K562 (cell line): ENCODE results near the gene SLC40A1. TPM values are rescaled to one million over a fixed set of nuclear protein-coding genes. Genes with fewer than 3 reads are reported as not detected.

ENCODE experiments used
- ATAC-seq: fragments of 200-7000 bp; cut with Tn5 transposase; 3 replicates; pipeline ENCODE4 v1.9.1; 2020; ENCODE audit warnings: moderate library complexity
- BruUV-seq: library from RNA; stranded (reverse); fragments of 400-500 nt; replicated peaks from 2 replicates; lab custom pipeline; 2021; lab: Mats Ljungman, UMichigan
- CTCF ChIA-PET: fragments of 300-600 bp; formaldehyde crosslinking; extraction: SDS; loops from one replicate; lab custom pipeline; 2021; ENCODE audit warnings: low intra/inter-chr PET ratio; lab: Yijun Ruan, JAX
- POLR2A ChIA-PET: fragments of 300-600, 350-650 bp; sonication (Branson Sonifier 250); formaldehyde crosslinking; extraction: SDS; loops from one replicate; lab custom pipeline; 2021; ENCODE audit warnings: antibody characterized with exemption, inconsistent platforms; lab: Yijun Ruan, JAX
- DNase-seq, 4 experiments: peaks; one replicate each; pipeline versions ENCODE4 v3.0.0 to v3.0.0-alpha.2; 2011 to 2018; ENCODE audit warnings: low spot score in 3 of 4, mixed read lengths in 3 of 4; ENCODE audit errors: extremely low read depth in 1 of 4
- FAIRE-seq: peaks from 2 replicates; lab custom pipeline; 2011; peaks lifted over from hg19 to GRCh38; lab: Jason Lieb, UNC
- H2AFZ ChIP-seq: 2 replicates; pipeline ENCODE4 v1.6.0; 2011; ENCODE audit warnings: low read depth, low read length, control low read depth, inconsistent platforms
- H3K27ac ChIP-seq: fragments of 200-600 bp; 3 replicates; pipeline ENCODE4 v1.8.0; 2011; ENCODE audit warnings: low read depth, mild to moderate bottlenecking, control low read depth, inconsistent platforms, low read length, moderate library complexity, mixed read lengths; ENCODE audit errors: extremely low read depth
- H3K27me3 ChIP-seq, 2 experiments: fragments of 300-600 bp in 1 of 2; 2 replicates in 1 of 2; 3 replicates in 1 of 2; pipeline versions ENCODE4 v1.6.0 to v1.8.0; 2011; ENCODE audit warnings: inconsistent platforms in 2 of 2, low read length in 2 of 2, mild to moderate bottlenecking in 1 of 2, mixed read lengths in 1 of 2, moderate library complexity in 1 of 2; ENCODE audit not compliant: control insufficient read depth in 2 of 2, insufficient read depth in 2 of 2
- H3K36me3 ChIP-seq: fragments of 300-600 bp; 3 replicates; pipeline ENCODE4 v1.8.0; 2011; ENCODE audit warnings: mild to moderate bottlenecking, low read length, inconsistent platforms; ENCODE audit not compliant: control insufficient read depth, insufficient read depth
- H3K4me1 ChIP-seq, 2 experiments: fragments of 200-600 bp in 1 of 2; replicated peaks in 1 of 2; 2 replicates in 1 of 2; 3 replicates in 1 of 2; pipeline versions ENCODE4 v1.5.1 to v1.8.0; 2011; ENCODE audit warnings: inconsistent platforms in 2 of 2, low read length in 2 of 2, mild to moderate bottlenecking in 1 of 2, mixed read lengths in 1 of 2, moderate library complexity in 1 of 2; ENCODE audit not compliant: control insufficient read depth in 2 of 2, insufficient read depth in 2 of 2
- H3K4me2 ChIP-seq: 2 replicates; pipeline ENCODE4 v1.6.1; 2011; ENCODE audit warnings: low read length, control low read depth, inconsistent platforms, mixed read lengths; ENCODE audit not compliant: insufficient read depth
- H3K4me3 ChIP-seq: fragments of 200-600 bp; sonication (generic), shearing (Covaris generic); 2 replicates; pipeline ENCODE4 v1.5.1; 2016; ENCODE audit warnings: control low read depth, inconsistent platforms
- H3K79me2 ChIP-seq: fragments of 200-600 bp; 3 replicates; pipeline ENCODE4 v1.8.0; 2011; ENCODE audit warnings: low read length, inconsistent platforms; ENCODE audit not compliant: control insufficient read depth, insufficient read depth
- H3K9ac ChIP-seq, 2 experiments: 2 replicates each; pipeline versions ENCODE4 v1.6.0 to v1.6.1; 2011; ENCODE audit warnings: low read depth in 2 of 2, low read length in 2 of 2, control low read depth in 1 of 2, inconsistent platforms in 1 of 2, mild to moderate bottlenecking in 1 of 2, mixed read lengths in 1 of 2; ENCODE audit not compliant: insufficient read depth in 1 of 2
- H3K9me1 ChIP-seq: one replicate; pipeline ENCODE4 v1.6.0; 2011; ENCODE audit warnings: inconsistent platforms, mild to moderate bottlenecking, low read length, moderate library complexity; ENCODE audit not compliant: control insufficient read depth, insufficient read depth
- H3K9me3 ChIP-seq: replicated peaks from 2 replicates; pipeline ENCODE4 v1.5.1; 2011; ENCODE audit warnings: low read depth, low read length, inconsistent platforms; ENCODE audit not compliant: control insufficient read depth, insufficient read depth
- H4K20me1 ChIP-seq: replicated peaks from 2 replicates; pipeline ENCODE4 v1.6.1; 2011; ENCODE audit warnings: low read length, inconsistent platforms, mixed read lengths; ENCODE audit not compliant: control insufficient read depth, insufficient read depth
- GTF2A2 ChIP-seq: IDR thresholded peaks from 2 replicates; pipeline ENCODE4 v1.6.1; 2016; ENCODE audit warnings: mild to moderate bottlenecking, missing genetic modification characterization, missing compliant biosample characterization
- HDAC8 ChIP-seq: fragments of 450-650 bp; IDR thresholded peaks from 2 replicates; pipeline ENCODE4 v1.6.1; 2016; ENCODE audit warnings: mild to moderate bottlenecking, missing genetic modification characterization, moderate library complexity, missing compliant biosample characterization
- NUFIP1 ChIP-seq: fragments of 450-650 bp; IDR thresholded peaks from 2 replicates; pipeline ENCODE4 v1.6.1; 2018; ENCODE audit not compliant: partially characterized antibody
- PHTF2 ChIP-seq: fragments of 250-450 bp; sonication (Bioruptor Pico); IDR thresholded peaks from 2 replicates; pipeline ENCODE4 v1.5.0; 2021; ENCODE audit warnings: mild to moderate bottlenecking
- TAF9B ChIP-seq: fragments of 450-650 bp; IDR thresholded peaks from 2 replicates; pipeline ENCODE4 v1.6.1; 2018; ENCODE audit warnings: mild to moderate bottlenecking; ENCODE audit not compliant: partially characterized antibody
- ZBTB1 ChIP-seq: sonication (generic); formaldehyde crosslinking; IDR thresholded peaks from 2 replicates; pipeline ENCODE4 v1.8.1; 2023; ENCODE audit warnings: missing genetic modification reagents, low read depth, mild to moderate bottlenecking, borderline replicate concordance
- ZNF184 ChIP-seq: sonication (generic); formaldehyde crosslinking; IDR thresholded peaks from 2 replicates; pipeline ENCODE4 v1.5.0; 2020; ENCODE audit warnings: missing genetic modification reagents
- ZNF561 ChIP-seq: fragments of 450-650 bp; formaldehyde crosslinking; conservative IDR thresholded peaks from 2 replicates; pipeline ENCODE4 v1.4.0; 2020; ENCODE audit warnings: mild to moderate bottlenecking, moderate library complexity
- ZNF57 ChIP-seq: fragments of 450-650 bp; formaldehyde crosslinking; IDR thresholded peaks from 2 replicates; pipeline ENCODE4 v1.4.0; 2020; ENCODE audit warnings: mild to moderate bottlenecking, moderate library complexity
- WGBS: fragments of 100-300 bp; shearing (Covaris generic); methylation state at CpG from one replicate; pipeline ENCODE4 v1.1.6; 2016; ENCODE audit warnings: low coverage, mixed read lengths; ENCODE audit not compliant: insufficient coverage; ENCODE audit errors: missing lambda C conversion rate; 5-methylcytosine and 5-hydroxymethylcytosine counted together
- in situ Hi-C: fragments of 300-500 bp; cut with MboI; formaldehyde crosslinking; loops from 4 replicates; pipeline ENCODE4 v1.15.0; 2018; ENCODE audit warnings: inconsistent platforms, mixed read lengths
- intact Hi-C: fragments of 100-400 bp; cut with micrococcal nuclease; formaldehyde crosslinking; loops from 2 replicates; pipeline ENCODE4 v1.14.2; 2022
- polyA plus RNA-seq, 8 experiments: library from polyadenylated mRNA; depleted of rRNA in 4 of 8; stranded (reverse) in 5 of 8; unstranded in 3 of 8; fragments of >200 nt; fragmentation: Nextera tagmentation in 2 of 8; fragmentation: Illumina TruSeq in 1 of 8; extraction: Ambion mirVana in 2 of 8; extraction: Trizol in 1 of 8; gene quantifications; 2 replicates each; pipeline versions ENCODE4 v1.2.1 to v1.2.3, GENCODE V29; 2011 to 2014; ENCODE audit warnings: inconsistent platforms in 1 of 8, missing spikeins in 1 of 8
- total RNA-seq, 7 experiments: library from RNA; depleted of rRNA in 6 of 7; stranded (reverse); fragments of >200 nt in 6 of 7; fragmentation: Illumina TruSeq in 2 of 7; extraction: Trizol in 2 of 7; gene quantifications; 2 replicates each; pipeline versions ENCODE4 v1.2.1 to v1.2.3, GENCODE V29; 2011 to 2021; ENCODE audit warnings: low replicate concordance in 1 of 7
- TF ChIP-seq, protein P1 (sequence below): fragments of 450-650 bp; IDR thresholded peaks from 2 replicates; pipeline ENCODE4 v1.6.1; 2018; ENCODE audit not compliant: partially characterized antibody
- TF ChIP-seq, protein P2 (sequence below): fragments of 250-450 bp; sonication (Bioruptor Pico); IDR thresholded peaks from 2 replicates; pipeline ENCODE4 v1.5.0; 2021; ENCODE audit warnings: mild to moderate bottlenecking, borderline replicate concordance
- TF ChIP-seq, protein P3 (sequence below): IDR thresholded peaks from 2 replicates; pipeline ENCODE4 v1.6.1; 2012; ENCODE audit warnings: low read depth, low read length, improper control_type of control experiment, borderline replicate concordance

The SLC40A1 gene
- total and polyA plus RNA-seq, 9 of the 15 experiments (the other 6 are each of a cell fraction or from before 2014, with no cell fraction given), result 42.2 to 95.9 (median 54.9) TPM

DNA sequence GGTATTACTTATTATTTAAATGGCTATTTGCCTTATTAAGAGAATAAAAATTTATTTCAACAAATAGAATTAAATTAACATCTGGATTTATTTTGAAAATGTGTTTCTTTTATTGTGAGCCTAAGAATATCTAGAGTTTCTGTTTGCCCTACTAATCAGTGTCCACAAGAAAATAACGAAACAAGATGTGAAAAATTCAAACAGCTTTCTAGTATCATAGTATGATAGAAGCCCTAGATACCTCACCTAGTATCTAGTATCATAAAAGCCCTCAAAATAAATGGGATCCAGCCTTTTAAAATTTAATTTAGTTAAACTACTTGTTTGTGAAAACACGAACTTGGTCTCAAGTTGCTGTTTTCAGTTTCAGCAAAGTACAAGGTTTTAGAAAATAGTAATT, 13.7 kb upstream of the SLC40A1 start:
- Histone ChIP-seq H3K4me3 (no peak overlapping the region), H4K20me1 (no peaks in the 10 kb centered on the region), H3K4me1 (no peaks in the 10 kb centered on the region), H3K9me1 (no peaks in the 10 kb centered on the region), H3K27me3 (no peaks in the 10 kb centered on the region), H3K9me3 (no peaks in the 10 kb centered on the region), H3K36me3 (no peaks in the 10 kb centered on the region), H3K9ac (no peak overlapping the region), H2AFZ (0 out of 2 replicates have a peak overlapping the region, but pooled peaks have one; percentile 25), H3K27ac (no peak overlapping the region), H3K79me2 (no peaks in the 10 kb centered on the region), H3K4me2 (no peak overlapping the region)
- BruUV-seq, result no TSS peak
- TF ChIP-seq ZNF184 (no peak), ZBTB1 (CRISPR knock-in tag) (no peak), HDAC8 (tag) (no peak), GTF2A2 (tag) (no peak), TAF9B (no peak), PHTF2 (no peak), NUFIP1 (no peak), ZNF57 (CRISPR knock-in tag) (no peak), ZNF561 (CRISPR knock-in tag) (no peak)
- TF ChIP-seq, protein P1, sequence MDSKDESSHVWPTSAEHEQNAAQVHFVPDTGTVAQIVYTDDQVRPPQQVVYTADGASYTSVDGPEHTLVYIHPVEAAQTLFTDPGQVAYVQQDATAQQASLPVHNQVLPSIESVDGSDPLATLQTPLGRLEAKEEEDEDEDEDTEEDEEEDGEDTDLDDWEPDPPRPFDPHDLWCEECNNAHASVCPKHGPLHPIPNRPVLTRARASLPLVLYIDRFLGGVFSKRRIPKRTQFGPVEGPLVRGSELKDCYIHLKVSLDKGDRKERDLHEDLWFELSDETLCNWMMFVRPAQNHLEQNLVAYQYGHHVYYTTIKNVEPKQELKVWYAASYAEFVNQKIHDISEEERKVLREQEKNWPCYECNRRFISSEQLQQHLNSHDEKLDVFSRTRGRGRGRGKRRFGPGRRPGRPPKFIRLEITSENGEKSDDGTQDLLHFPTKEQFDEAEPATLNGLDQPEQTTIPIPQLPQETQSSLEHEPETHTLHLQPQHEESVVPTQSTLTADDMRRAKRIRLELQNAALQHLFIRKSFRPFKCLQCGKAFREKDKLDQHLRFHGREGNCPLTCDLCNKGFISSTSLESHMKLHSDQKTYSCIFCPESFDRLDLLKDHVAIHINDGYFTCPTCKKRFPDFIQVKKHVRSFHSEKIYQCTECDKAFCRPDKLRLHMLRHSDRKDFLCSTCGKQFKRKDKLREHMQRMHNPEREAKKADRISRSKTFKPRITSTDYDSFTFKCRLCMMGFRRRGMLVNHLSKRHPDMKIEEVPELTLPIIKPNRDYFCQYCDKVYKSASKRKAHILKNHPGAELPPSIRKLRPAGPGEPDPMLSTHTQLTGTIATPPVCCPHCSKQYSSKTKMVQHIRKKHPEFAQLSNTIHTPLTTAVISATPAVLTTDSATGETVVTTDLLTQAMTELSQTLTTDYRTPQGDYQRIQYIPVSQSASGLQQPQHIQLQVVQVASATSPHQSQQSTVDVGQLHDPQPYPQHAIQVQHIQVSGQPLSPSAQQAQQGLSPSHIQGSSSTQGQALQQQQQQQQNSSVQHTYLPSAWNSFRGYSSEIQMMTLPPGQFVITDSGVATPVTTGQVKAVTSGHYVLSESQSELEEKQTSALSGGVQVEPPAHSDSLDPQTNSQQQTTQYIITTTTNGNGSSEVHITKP, result no peak
- TF ChIP-seq, protein P2, sequence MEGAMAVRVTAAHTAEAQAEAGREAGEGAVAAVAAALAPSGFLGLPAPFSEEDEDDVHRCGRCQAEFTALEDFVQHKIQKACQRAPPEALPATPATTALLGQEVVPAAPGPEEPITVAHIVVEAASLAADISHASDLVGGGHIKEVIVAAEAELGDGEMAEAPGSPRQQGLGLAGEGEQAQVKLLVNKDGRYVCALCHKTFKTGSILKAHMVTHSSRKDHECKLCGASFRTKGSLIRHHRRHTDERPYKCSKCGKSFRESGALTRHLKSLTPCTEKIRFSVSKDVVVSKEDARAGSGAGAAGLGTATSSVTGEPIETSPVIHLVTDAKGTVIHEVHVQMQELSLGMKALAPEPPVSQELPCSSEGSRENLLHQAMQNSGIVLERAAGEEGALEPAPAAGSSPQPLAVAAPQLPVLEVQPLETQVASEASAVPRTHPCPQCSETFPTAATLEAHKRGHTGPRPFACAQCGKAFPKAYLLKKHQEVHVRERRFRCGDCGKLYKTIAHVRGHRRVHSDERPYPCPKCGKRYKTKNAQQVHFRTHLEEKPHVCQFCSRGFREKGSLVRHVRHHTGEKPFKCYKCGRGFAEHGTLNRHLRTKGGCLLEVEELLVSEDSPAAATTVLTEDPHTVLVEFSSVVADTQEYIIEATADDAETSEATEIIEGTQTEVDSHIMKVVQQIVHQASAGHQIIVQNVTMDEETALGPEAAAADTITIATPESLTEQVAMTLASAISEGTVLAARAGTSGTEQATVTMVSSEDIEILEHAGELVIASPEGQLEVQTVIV (CRISPR knock-in tag), result no peak
- TF ChIP-seq, protein P3, sequence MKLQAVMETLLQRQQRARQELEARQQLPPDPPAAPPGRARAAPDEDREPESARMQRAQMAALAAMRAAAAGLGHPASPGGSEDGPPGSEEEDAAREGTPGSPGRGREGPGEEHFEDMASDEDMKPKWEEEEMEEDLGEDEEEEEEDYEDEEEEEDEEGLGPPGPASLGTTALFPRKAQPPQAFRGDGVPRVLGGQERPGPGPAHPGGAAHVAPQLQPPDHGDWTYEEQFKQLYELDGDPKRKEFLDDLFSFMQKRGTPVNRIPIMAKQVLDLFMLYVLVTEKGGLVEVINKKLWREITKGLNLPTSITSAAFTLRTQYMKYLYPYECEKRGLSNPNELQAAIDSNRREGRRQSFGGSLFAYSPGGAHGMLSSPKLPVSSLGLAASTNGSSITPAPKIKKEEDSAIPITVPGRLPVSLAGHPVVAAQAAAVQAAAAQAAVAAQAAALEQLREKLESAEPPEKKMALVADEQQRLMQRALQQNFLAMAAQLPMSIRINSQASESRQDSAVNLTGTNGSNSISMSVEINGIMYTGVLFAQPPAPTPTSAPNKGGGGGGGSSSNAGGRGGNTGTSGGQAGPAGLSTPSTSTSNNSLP, result no peak
- in situ Hi-C loops (no loop called here), intact Hi-C loops (no loop called here)
- CTCF ChIA-PET, result no interaction called here
- WGBS, result 42% methylated on average over 2 of the region's 2 CpGs
- DNase-seq (no peak), ATAC-seq (no peak), FAIRE-seq (no peak)
- POLR2A ChIA-PET, result no interaction called here
